ENCODE results near the gene SEMA3A.
"Not testable (repeated sequence)": the region's sequence is repeated elsewhere in the genome, so short reads cannot be mapped to it uniquely, and the experiment has no call there.

The SEMA3A gene

DNA sequence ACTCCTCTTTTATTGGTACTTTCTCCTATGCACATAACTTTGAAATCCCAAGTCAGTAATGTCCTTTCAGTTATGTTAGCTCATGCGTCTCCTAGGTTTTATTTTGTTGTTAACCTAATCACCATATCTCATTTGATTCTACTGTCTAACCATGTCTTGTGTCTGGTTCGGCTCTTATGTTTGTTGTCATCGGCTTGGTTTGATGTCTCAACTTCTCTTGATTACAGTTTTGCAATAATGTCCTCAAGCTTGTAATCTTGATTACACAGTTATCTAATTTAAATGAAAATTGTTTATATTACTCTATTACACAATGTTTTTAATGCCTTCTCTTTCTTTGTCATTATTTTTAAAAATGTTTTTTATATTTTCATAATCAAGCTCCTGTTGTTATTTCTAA lies 35.9 kb upstream of the SEMA3A start:
- no peak for DNase-seq (ENCODE audit: low read depth)
- H3K4me3 ChIP-seq (ENCODE audit: low read depth, low read length), result no peak overlapping the region
- TF ChIP-seq, protein P1, sequence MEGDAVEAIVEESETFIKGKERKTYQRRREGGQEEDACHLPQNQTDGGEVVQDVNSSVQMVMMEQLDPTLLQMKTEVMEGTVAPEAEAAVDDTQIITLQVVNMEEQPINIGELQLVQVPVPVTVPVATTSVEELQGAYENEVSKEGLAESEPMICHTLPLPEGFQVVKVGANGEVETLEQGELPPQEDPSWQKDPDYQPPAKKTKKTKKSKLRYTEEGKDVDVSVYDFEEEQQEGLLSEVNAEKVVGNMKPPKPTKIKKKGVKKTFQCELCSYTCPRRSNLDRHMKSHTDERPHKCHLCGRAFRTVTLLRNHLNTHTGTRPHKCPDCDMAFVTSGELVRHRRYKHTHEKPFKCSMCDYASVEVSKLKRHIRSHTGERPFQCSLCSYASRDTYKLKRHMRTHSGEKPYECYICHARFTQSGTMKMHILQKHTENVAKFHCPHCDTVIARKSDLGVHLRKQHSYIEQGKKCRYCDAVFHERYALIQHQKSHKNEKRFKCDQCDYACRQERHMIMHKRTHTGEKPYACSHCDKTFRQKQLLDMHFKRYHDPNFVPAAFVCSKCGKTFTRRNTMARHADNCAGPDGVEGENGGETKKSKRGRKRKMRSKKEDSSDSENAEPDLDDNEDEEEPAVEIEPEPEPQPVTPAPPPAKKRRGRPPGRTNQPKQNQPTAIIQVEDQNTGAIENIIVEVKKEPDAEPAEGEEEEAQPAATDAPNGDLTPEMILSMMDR (IDR thresholded peaks at IDR 0.05; ENCODE audit: control insufficient read depth, extremely low read depth, insufficient read depth), result no peak

DNA sequence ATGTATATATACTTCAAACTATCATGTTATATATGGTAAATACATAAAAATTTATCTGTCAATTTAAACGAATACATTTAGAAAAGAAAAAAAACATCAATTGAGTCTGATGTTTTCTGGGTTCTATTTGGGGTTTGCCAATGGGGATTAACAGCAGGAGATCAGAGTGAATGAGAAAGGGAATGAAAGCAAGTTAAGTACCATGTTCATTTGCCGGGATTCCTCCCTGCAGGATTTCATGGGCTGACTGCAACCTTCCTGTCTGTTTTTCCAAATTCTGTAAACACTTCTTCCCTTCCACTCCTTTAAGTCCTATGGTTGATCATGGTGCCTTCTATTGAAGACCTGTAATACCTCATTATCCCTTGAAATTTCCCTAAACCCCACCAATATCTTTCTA lies 33.9 kb upstream of the SEMA3A start:
- TF ChIP-seq, protein P1 (IDR thresholded peaks at IDR 0.05; ENCODE audit: control insufficient read depth, extremely low read depth, insufficient read depth), result no peak
- H3K4me3 ChIP-seq (ENCODE audit: low read depth, low read length), result no peak overlapping the region
- DNase-seq (ENCODE audit: low read depth), result no peak

DNA sequence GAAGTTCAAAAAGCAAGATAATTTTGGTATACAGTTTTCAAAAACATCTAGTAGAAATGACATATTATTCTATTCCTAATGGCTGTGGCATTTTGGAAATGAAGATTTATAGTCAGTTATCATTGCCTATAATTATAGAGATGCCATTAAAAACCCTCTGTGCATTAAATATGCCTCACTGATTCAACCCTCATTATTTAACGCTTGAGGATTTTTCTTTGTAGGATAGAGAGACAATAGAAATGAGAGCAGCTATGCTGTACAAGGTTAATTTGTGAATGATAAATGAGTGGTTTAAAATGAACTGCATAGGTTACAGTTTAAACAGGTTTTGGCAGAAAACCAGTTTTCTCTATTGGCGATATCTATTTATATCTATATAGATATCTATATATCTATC lies 32.2 kb upstream of the SEMA3A start:
- no peak for DNase-seq (ENCODE audit: low read depth)
- TF ChIP-seq, protein P1 (IDR thresholded peaks at IDR 0.05; ENCODE audit: control insufficient read depth, extremely low read depth, insufficient read depth), result no peak
- H3K4me3 ChIP-seq (ENCODE audit: low read depth, low read length), result no peak overlapping the region

DNA sequence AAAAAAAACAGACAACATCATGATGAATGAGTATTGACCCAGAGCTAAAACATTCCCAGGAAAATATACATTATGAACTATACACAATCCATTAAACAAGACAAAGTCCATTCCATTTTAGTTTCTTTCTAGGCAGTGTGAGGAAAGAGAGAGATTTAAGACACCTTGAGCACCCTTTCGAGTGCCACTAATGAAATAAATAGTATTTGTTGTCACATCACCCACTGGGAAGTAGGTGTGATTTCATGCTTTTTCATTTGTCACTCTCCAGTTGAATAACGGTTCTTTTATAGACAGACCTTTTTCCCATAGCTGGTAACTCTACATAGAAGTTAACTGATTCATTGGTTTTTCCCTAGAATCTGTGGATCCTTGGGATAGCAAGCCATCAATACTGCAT lies 29.9 kb upstream of the SEMA3A start:
- no peak overlapping the region for H3K4me3 ChIP-seq (ENCODE audit: low read depth, low read length)
- TF ChIP-seq, protein P1 (IDR thresholded peaks at IDR 0.05; ENCODE audit: control insufficient read depth, extremely low read depth, insufficient read depth), result no peak
- DNase-seq (ENCODE audit: low read depth), result no peak

DNA sequence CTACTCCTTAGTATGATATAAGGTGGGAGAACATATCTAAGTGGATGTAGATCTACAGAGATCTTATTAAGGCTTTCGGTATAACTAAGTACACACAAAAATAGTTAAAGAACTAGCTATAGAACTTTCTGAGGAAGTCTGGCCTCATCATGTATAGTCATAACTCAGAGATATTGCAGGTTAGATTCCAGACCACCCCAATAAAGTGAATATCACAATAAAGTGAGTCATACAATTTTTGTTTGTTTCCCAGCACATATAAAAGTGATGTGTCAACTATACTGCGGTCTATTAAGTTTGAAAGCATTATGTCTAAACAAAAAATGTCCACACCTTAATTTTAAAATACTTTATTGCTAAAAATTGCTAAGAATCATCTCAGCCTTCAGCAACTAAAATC lies 24.7 kb upstream of the SEMA3A start:
- no peak overlapping the region for H3K4me3 ChIP-seq (ENCODE audit: low read depth, low read length)
- no peak for DNase-seq (ENCODE audit: low read depth)
- TF ChIP-seq, protein P1 (IDR thresholded peaks at IDR 0.05; ENCODE audit: control insufficient read depth, extremely low read depth, insufficient read depth), result no peak

DNA sequence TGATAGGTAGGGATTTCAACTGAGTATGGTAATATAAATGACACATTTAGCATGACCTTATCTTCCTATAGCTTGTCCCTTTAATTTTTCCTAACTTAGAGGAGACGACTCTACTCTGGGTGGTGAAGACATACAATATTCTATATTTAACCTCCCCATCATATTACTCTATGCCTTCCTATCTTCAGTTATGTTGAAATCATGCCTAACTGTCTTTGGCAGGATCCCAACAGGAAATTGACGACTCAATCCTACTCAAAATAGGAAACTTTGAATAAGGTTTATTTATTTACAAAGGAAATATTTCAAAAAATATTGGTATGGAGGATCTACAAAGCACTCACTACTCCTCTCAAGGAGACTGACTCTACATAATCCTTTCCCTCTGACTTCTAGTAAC lies 24.1 kb upstream of the SEMA3A start:
- no peak for DNase-seq (ENCODE audit: low read depth)
- no peak overlapping the region for H3K4me3 ChIP-seq (ENCODE audit: low read depth, low read length)
- TF ChIP-seq, protein P1 (IDR thresholded peaks at IDR 0.05; ENCODE audit: control insufficient read depth, extremely low read depth, insufficient read depth), result no peak

DNA sequence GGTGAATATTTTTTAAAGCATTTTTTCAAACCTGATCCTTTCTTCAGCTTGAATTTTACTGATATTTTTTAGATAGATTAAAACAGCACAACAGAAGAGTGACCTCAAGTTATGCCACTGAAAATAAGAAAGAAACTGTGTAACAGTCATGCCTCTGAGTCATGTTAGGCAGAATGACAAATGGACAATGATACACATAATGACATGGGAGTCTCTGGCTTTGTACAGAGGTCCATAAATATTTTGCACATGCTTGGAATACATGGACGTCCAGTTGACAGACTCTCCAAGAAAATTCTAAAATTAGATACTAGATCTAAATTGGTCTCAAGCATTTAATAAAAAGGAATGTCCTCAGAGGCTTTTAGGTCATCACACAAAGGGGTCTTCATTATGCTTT lies 21.9 kb upstream of the SEMA3A start:
- no peak for DNase-seq (ENCODE audit: low read depth)
- TF ChIP-seq, protein P1 (IDR thresholded peaks at IDR 0.05; ENCODE audit: control insufficient read depth, extremely low read depth, insufficient read depth), result no peak
- H3K4me3 ChIP-seq (ENCODE audit: low read depth, low read length), result no peak overlapping the region

DNA sequence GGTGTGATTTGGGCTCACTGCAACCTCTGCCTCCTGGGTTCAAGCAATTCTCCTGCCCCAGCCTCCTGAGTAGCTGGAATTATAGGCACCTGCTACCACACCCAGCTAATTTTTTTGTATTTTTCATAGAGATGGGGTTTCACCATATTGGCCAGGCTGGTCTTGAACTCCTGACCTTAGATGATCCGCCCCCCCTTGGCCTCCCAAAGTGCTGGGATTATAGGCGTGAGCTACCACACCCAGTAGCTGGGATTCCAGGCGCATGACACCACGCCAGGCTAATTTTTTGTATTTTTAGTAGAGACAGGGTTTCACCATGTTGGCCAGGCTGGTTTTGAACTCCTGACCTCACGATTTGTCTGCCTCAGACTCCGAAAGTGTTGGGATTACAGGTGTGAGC lies 20.2 kb upstream of the SEMA3A start:
- DNase-seq (ENCODE audit: low read depth); H3K4me3 ChIP-seq (ENCODE audit: low read depth, low read length): not testable (repeated sequence)
